Measurements from ENCODE around the gene EHMT2. TPM values are rescaled to one million over a fixed set of nuclear protein-coding genes. Genes with fewer than 3 reads are reported as not detected.

Gene EHMT2
- total RNA-seq, 1 donor from 2014 or later: 202 TPM

- no peaks in the 10 kb centered on the region for H3K9me3 Mint-ChIP-seq
- DNase-seq (ENCODE audit: low read depth, low spot score): no peak
- H3K4me3 Mint-ChIP-seq: no peak overlapping the region
- TF ChIP-seq CTCF (conservative IDR thresholded peaks at IDR 0.05): no peak
- peaks cover 3% of the 10 kb centered on the region for H3K27me3 Mint-ChIP-seq (ENCODE audit: low read depth)
- H3K27ac Mint-ChIP-seq (ENCODE audit: unreplicated experiment): no peak overlapping the region
- no peaks in the 10 kb centered on the region for H3K4me1 Mint-ChIP-seq
- no peaks in the 10 kb centered on the region for H3K36me3 Mint-ChIP-seq (ENCODE audit: low read depth)
These were observed 33.5 kb upstream of the EHMT2 start for GRCh38 chr6:31930962-31931361.

- H3K4me3 Mint-ChIP-seq: no peak overlapping the region
These were observed 31.1 kb upstream of the EHMT2 start for GRCh38 chr6:31928672-31928939.

GRCh38 chr6:31927863-31928671 lies 30.6 kb upstream of the EHMT2 start:
- H3K27ac Mint-ChIP-seq (ENCODE audit: unreplicated experiment): no peak overlapping the region
- H3K4me3 Mint-ChIP-seq: no peak overlapping the region
- H3K4me1 Mint-ChIP-seq: no peaks in the 10 kb centered on the region
- no peaks in the 10 kb centered on the region for H3K9me3 Mint-ChIP-seq
- H3K36me3 Mint-ChIP-seq (ENCODE audit: low read depth): no peaks in the 10 kb centered on the region
- no peak for TF ChIP-seq CTCF (conservative IDR thresholded peaks at IDR 0.05)
- DNase-seq (ENCODE audit: low read depth, low spot score): no peak
- H3K27me3 Mint-ChIP-seq (ENCODE audit: low read depth): peaks cover 3% of the 10 kb centered on the region

More at GRCh38 chr6:31928672-31928939, 31.1 kb upstream of the EHMT2 start:
- Mint-ChIP-seq H3K27me3 (ENCODE audit: low read depth) (peaks cover 3% of the 10 kb centered on the region), H3K27ac (ENCODE audit: unreplicated experiment) (no peak overlapping the region), H3K4me1 (no peaks in the 10 kb centered on the region), H3K36me3 (ENCODE audit: low read depth) (no peaks in the 10 kb centered on the region), H3K9me3 (no peaks in the 10 kb centered on the region)
- no peak for DNase-seq (ENCODE audit: low read depth, low spot score)
- no peak for TF ChIP-seq CTCF (conservative IDR thresholded peaks at IDR 0.05)

- no peaks in the 10 kb centered on the region for H3K36me3 Mint-ChIP-seq (ENCODE audit: low read depth)
- no peak within 1 kb of the TSS for H3K27ac Mint-ChIP-seq (ENCODE audit: unreplicated experiment)
These were observed 29.9 kb upstream of the EHMT2 start, which contains the start of gene C2 for GRCh38 chr6:31927242-31927862. Gene C2, plus strand, starts transcription at chr6:31927717. Its CDS starts 36 bp downstream, at chr6:31927753.

GRCh38 chr6:31922942-31923341 lies 25.4 kb upstream of the EHMT2 start:
- DNase-seq (ENCODE audit: low read depth, low spot score): no peak
- Mint-ChIP-seq H3K36me3 (ENCODE audit: low read depth) (no peaks in the 10 kb centered on the region), H3K9me3 (no peaks in the 10 kb centered on the region), H3K4me3 (no peak overlapping the region), H3K27ac (ENCODE audit: unreplicated experiment) (no peak overlapping the region), H3K27me3 (ENCODE audit: low read depth) (peaks cover 3% of the 10 kb centered on the region), H3K4me1 (no peaks in the 10 kb centered on the region)
- TF ChIP-seq CTCF (conservative IDR thresholded peaks at IDR 0.05): no peak

More at GRCh38 chr6:31927242-31927862, 29.9 kb upstream of the EHMT2 start, which contains the start of gene C2:
- H3K27me3 Mint-ChIP-seq (ENCODE audit: low read depth): peaks cover 3% of the 10 kb centered on the region
- DNase-seq (ENCODE audit: low read depth, low spot score): no peak
- H3K4me3 Mint-ChIP-seq: no peak within 1 kb of the TSS
- no peak for TF ChIP-seq CTCF (conservative IDR thresholded peaks at IDR 0.05)
- H3K9me3 Mint-ChIP-seq: no peaks in the 10 kb centered on the region
- H3K4me1 Mint-ChIP-seq: no peaks in the 10 kb centered on the region

All from neural crest cell (in vitro differentiated cells).